ENCODE data around the gene UTP15. TPM values are rescaled to one million over a fixed set of nuclear protein-coding genes. Genes with fewer than 3 reads are reported as not detected.

The UTP15 gene
- total and polyA plus RNA-seq, 2 donors = 8.6 to 16.4 TPM

DNA sequence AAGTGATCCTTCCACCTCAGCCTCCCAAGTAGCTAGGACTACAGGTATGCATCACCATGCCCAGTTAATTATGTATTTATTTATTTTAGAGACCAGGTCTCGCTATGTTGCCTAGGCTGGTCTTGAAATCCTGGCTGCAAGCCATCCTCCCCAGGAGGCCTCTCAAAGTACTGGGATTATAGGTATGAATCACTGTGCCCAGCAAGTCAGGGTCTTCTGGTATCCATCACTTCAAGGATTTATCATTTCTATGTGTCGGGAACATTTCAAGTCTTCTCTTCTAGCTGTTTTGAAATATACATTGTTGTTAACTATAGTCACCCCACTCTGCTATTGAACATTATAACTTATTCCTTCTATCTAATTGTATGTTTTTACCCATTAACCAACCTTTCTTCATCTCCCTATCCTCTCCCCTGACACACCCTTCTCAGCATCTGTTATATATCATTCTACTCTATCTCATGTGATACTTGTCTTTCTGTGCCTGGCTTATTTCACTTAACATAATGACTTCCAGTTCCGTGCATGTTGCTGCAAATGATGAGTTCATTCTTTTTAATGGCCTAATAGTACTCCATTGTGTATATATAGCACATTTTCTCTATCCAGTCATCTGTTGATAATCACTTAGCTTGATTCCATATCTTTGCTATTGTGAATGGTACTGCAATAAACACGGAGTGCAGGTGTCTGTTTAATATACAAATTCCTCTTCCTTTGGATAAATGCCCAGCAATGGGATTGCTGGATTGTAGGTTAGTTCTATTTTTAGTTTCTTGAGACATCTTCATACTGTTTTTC lies 26.4 kb downstream of the UTP15 start:
- Histone ChIP-seq H3K36me3 (ENCODE audit: control insufficient read depth in 2 of 2, insufficient read depth in 2 of 2, low read length in 1 of 2) (no peaks in the 10 kb centered on the region), H3K27ac (ENCODE audit: low read depth in 1 of 2, low read length in 1 of 2) (no peak overlapping the region), H3K4me1 (ENCODE audit: control insufficient read depth in 2 of 2, insufficient read depth in 2 of 2, low read length in 2 of 2) (no peaks in the 10 kb centered on the region), H3K27me3 (ENCODE audit: control insufficient read depth in 2 of 2, insufficient read depth in 1 of 2, low read length in 1 of 2) (no peaks in the 10 kb centered on the region), H3K4me3 (ENCODE audit: low read length in 2 of 2) (no peak overlapping the region), H3K9me3 (ENCODE audit: control insufficient read depth in 2 of 2, insufficient read depth in 1 of 2, low read length in 1 of 2) (no peaks in the 10 kb centered on the region)
- WGBS = 73% methylated on average over 4 of the region's 4 CpGs
- DNase-seq (ENCODE audit: low read depth in 6 of 9, low spot score in 9 of 9) = no peak

DNA sequence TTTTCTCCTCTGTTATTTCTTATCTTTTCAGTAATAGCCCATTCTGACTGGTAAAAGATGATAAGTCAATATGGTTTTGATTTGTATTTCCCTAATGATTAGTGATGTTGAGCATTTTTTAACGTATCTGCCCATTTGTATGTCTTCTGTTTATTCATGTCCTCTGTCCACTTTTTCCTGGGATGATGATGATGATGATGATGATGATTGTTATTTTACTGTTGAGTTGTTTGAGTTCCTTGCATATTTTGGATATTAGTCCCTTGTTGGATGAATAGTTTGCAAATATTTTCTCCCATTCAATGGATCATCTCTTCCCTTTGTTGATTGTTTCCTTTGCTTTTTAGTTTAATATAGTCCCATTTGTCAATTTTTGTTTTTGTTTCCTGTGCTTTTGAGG lies 27.0 kb downstream of the UTP15 start:
- Histone ChIP-seq H3K4me3 (ENCODE audit: low read length in 2 of 2) (no peak overlapping the region), H3K27me3 (ENCODE audit: control insufficient read depth in 2 of 2, insufficient read depth in 1 of 2, low read length in 1 of 2) (no peaks in the 10 kb centered on the region), H3K27ac (ENCODE audit: low read depth in 1 of 2, low read length in 1 of 2) (no peak overlapping the region), H3K9me3 (ENCODE audit: control insufficient read depth in 2 of 2, insufficient read depth in 1 of 2, low read length in 1 of 2) (no peaks in the 10 kb centered on the region), H3K4me1 (ENCODE audit: control insufficient read depth in 2 of 2, insufficient read depth in 2 of 2, low read length in 2 of 2) (no peaks in the 10 kb centered on the region), H3K36me3 (ENCODE audit: control insufficient read depth in 2 of 2, insufficient read depth in 2 of 2, low read length in 1 of 2) (no peaks in the 10 kb centered on the region)
- 94% methylated on average over 1 of the region's 1 CpG for WGBS
- no peak for DNase-seq (ENCODE audit: low read depth in 6 of 9, low spot score in 9 of 9)

DNA sequence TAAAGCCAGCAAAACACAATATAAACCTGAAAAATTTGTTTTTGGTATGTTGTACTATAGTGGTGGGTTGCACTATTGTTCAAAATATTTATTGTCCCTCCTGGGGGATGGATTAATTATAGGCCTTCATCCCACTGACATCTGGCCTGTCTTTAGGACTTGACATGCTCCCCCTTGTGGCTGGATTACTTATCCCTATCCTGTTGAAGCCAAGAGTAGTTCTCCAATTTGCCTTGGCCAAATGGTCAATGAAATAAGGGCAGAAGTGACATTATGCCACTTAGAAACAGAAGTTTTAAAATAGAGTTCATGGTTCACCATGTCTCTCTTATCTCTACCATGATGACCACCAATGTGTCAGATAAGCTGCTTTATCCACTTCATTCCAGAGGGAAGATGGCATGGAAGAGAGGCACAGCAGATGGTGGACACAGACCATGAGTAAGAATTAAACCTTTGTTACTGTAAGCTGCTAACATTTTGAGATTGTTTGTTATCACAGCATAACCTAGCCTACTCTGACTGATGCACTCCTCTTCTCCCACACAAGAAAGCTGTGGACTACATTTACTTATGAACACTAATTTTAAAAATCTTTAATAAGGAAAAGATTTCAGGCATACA lies 31.3 kb downstream of the UTP15 start:
- DNase-seq (ENCODE audit: low read depth in 6 of 9, low spot score in 9 of 9) = peak in 2 of 9 donors; percentile 7 to 19

DNA sequence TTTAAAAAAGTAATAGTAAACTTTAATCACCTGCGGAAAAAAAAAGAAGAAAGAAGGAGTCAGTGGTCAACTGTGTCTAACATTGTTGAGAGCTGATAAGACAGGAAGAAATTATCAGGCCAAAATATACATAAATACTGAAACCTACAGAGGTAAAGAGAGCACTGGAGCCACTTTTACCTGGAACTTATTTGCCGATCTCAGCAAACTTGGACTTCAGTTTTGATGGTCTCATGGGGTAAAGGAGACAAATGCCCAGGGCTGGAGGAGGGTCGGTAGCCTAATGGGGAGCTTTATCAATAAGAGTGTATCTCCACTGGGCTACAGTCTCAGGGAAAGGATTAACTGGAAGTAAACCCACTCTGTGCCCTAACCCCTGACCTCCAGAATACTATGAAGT lies 33.8 kb downstream of the UTP15 start:
- H3K27ac ChIP-seq (ENCODE audit: low read depth in 1 of 2, low read length in 1 of 2) = no peak overlapping the region
- 95% methylated on average over 3 of the region's 3 CpGs for WGBS
- no peak for DNase-seq (ENCODE audit: low read depth in 6 of 9, low spot score in 9 of 9)
- no peak overlapping the region for H3K4me3 ChIP-seq (ENCODE audit: low read length in 2 of 2)
- no peaks in the 10 kb centered on the region for H3K4me1 ChIP-seq (ENCODE audit: control insufficient read depth in 2 of 2, insufficient read depth in 2 of 2, low read length in 2 of 2)
- no peaks in the 10 kb centered on the region for H3K36me3 ChIP-seq (ENCODE audit: control insufficient read depth in 2 of 2, insufficient read depth in 2 of 2, low read length in 1 of 2)
- no peaks in the 10 kb centered on the region for H3K27me3 ChIP-seq (ENCODE audit: control insufficient read depth in 2 of 2, insufficient read depth in 1 of 2, low read length in 1 of 2)
- no peaks in the 10 kb centered on the region for H3K9me3 ChIP-seq (ENCODE audit: control insufficient read depth in 2 of 2, insufficient read depth in 1 of 2, low read length in 1 of 2)

More for the DNA sequence above, 31.3 kb downstream of the UTP15 start:
- Histone ChIP-seq H3K27ac (ENCODE audit: low read depth in 1 of 2, low read length in 1 of 2) (no peak overlapping the region), H3K4me3 (ENCODE audit: low read length in 2 of 2) (no peak overlapping the region), H3K36me3 (ENCODE audit: control insufficient read depth in 2 of 2, insufficient read depth in 2 of 2, low read length in 1 of 2) (no peaks in the 10 kb centered on the region), H3K4me1 (ENCODE audit: control insufficient read depth in 2 of 2, insufficient read depth in 2 of 2, low read length in 2 of 2) (no peaks in the 10 kb centered on the region), H3K27me3 (ENCODE audit: control insufficient read depth in 2 of 2, insufficient read depth in 1 of 2, low read length in 1 of 2) (no peaks in the 10 kb centered on the region), H3K9me3 (ENCODE audit: control insufficient read depth in 2 of 2, insufficient read depth in 1 of 2, low read length in 1 of 2) (no peaks in the 10 kb centered on the region)

DNA sequence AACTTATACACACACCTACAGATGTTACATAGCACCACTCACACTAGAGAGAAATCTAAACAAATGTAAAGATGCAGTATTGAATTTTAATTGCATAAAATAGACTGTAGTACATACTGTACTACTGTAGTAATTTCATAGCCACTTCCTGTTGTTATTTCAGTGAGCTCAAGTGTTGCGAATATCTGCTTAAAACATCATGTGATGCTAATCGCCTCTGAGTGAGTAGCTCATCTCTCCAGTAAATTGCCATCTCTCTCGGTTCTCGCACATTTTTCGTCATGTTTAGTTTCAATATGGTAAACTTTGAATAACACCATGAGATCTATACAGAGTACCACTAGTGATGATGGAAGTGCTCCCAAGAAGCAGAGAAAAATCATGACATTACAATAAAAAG lies 38.5 kb downstream of the UTP15 start:
- Histone ChIP-seq H3K4me1 (ENCODE audit: control insufficient read depth in 2 of 2, insufficient read depth in 2 of 2, low read length in 2 of 2) (no peaks in the 10 kb centered on the region), H3K9me3 (ENCODE audit: control insufficient read depth in 2 of 2, insufficient read depth in 1 of 2, low read length in 1 of 2) (no peaks in the 10 kb centered on the region), H3K36me3 (ENCODE audit: control insufficient read depth in 2 of 2, insufficient read depth in 2 of 2, low read length in 1 of 2) (no peaks in the 10 kb centered on the region), H3K27me3 (ENCODE audit: control insufficient read depth in 2 of 2, insufficient read depth in 1 of 2, low read length in 1 of 2) (no peaks in the 10 kb centered on the region), H3K27ac (ENCODE audit: low read depth in 1 of 2, low read length in 1 of 2) (no peak overlapping the region), H3K4me3 (ENCODE audit: low read length in 2 of 2) (no peak overlapping the region)
- 91% methylated on average over 5 of the region's 5 CpGs for WGBS
- no peak for DNase-seq (ENCODE audit: low read depth in 6 of 9, low spot score in 9 of 9)

DNA sequence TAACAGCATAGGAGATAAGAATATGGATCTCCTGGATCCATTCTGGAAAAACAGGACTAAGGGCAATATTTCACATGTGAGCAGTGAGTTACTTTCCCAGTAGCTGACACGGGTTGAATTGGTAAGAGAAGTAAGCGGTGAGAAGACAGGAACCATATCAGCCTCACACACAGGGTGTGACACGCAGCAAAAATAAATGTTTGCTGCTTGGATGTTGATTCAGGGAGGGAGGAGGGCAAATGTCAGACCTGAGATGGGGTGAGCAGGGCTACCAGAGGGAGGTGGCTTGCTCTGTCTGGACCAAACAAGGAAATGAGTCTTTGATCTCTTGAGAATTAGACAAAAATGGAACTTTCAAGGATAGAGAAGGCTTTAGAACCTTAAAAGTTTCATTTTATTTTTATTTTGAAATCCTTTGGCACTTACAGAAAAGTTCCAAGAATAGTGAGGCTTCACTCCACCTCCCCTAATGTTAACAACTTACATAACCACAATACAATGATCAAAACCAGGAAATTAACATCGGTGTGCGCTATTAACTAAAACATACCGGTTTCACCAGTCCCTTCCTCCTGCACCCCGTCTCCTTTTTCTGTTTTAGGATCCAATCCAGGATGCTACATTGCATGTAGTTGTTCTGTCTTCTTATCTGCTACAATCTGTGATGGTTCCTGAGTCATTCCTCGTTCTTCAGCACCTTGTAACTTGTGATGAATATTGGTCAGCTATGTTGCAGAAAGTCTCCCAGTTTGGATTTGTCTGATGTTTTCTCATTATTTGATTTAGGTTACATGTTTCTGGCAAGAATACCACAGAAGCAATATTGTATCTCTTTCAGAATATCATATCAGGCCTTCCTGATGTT lies 39.9 kb downstream of the UTP15 start:
- DNase-seq (ENCODE audit: low read depth in 6 of 9, low spot score in 9 of 9) = no peak
- WGBS = 95% methylated on average over 8 of the region's 8 CpGs
- Histone ChIP-seq H3K27me3 (ENCODE audit: control insufficient read depth in 2 of 2, insufficient read depth in 1 of 2, low read length in 1 of 2) (no peaks in the 10 kb centered on the region), H3K36me3 (ENCODE audit: control insufficient read depth in 2 of 2, insufficient read depth in 2 of 2, low read length in 1 of 2) (no peaks in the 10 kb centered on the region), H3K9me3 (ENCODE audit: control insufficient read depth in 2 of 2, insufficient read depth in 1 of 2, low read length in 1 of 2) (no peaks in the 10 kb centered on the region), H3K27ac (ENCODE audit: low read depth in 1 of 2, low read length in 1 of 2) (no peak overlapping the region), H3K4me1 (ENCODE audit: control insufficient read depth in 2 of 2, insufficient read depth in 2 of 2, low read length in 2 of 2) (no peaks in the 10 kb centered on the region), H3K4me3 (ENCODE audit: low read length in 2 of 2) (no peak overlapping the region)

DNA sequence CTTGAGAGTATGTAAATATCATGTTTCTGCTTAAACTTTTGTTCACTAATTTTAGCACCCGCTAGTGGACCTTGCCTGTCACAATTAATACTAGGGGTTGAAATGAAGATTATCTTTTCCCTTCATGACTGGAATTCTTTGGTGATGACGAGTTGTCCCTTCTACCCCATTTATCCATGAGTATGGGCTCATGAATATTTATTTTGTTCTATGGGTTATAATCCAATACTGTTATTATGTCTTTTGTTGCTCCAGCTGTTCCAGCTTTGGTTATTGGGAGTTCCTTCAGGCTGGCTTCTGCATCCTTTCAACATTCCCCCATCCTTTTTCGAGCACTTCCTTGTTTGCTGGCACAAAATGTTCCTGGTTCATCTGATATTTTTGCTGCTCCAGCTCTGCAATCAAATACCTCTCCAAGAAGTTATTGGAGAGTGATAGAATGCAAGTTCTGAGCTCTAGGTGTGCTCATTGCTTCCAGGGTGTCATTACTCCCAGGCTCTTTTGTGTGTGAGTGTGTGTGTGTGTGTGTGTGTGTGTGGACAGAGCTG lies 40.7 kb downstream of the UTP15 start:
- Histone ChIP-seq H3K4me1 (ENCODE audit: control insufficient read depth in 2 of 2, insufficient read depth in 2 of 2, low read length in 2 of 2) (no peaks in the 10 kb centered on the region), H3K27me3 (ENCODE audit: control insufficient read depth in 2 of 2, insufficient read depth in 1 of 2, low read length in 1 of 2) (no peaks in the 10 kb centered on the region), H3K36me3 (ENCODE audit: control insufficient read depth in 2 of 2, insufficient read depth in 2 of 2, low read length in 1 of 2) (no peaks in the 10 kb centered on the region), H3K9me3 (ENCODE audit: control insufficient read depth in 2 of 2, insufficient read depth in 1 of 2, low read length in 1 of 2) (no peaks in the 10 kb centered on the region), H3K27ac (ENCODE audit: low read depth in 1 of 2, low read length in 1 of 2) (no peak overlapping the region), H3K4me3 (ENCODE audit: low read length in 2 of 2) (no peak overlapping the region)
- WGBS = 64% methylated on average over 3 of the region's 3 CpGs
- no peak for DNase-seq (ENCODE audit: low read depth in 6 of 9, low spot score in 9 of 9)

DNA sequence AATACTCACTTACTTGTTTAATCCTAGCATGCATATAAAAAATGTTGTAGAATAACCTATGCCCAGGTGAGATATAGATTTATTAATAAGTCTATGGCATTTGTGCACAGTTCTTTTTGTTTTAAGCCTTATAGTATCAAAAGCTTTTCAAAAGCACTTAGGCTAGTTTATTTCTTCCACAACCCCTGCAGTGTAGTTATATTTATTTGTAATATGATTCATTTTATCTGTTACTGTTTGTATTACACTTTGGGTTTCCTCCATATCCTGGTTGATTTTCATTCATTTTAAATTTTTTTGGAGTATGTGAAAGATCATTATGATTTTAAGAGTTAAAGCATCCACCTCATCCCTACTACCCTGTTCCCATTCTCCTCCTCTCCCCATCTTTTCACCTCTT lies 41.7 kb downstream of the UTP15 start:
- no peaks in the 10 kb centered on the region for H3K36me3 ChIP-seq (ENCODE audit: control insufficient read depth in 2 of 2, insufficient read depth in 2 of 2, low read length in 1 of 2)
- H3K4me1 ChIP-seq (ENCODE audit: control insufficient read depth in 2 of 2, insufficient read depth in 2 of 2, low read length in 2 of 2) = no peaks in the 10 kb centered on the region
- H3K4me3 ChIP-seq (ENCODE audit: low read length in 2 of 2) = no peak overlapping the region
- no peaks in the 10 kb centered on the region for H3K9me3 ChIP-seq (ENCODE audit: control insufficient read depth in 2 of 2, insufficient read depth in 1 of 2, low read length in 1 of 2)
- no peak for DNase-seq (ENCODE audit: low read depth in 6 of 9, low spot score in 9 of 9)
- no peak overlapping the region for H3K27ac ChIP-seq (ENCODE audit: low read depth in 1 of 2, low read length in 1 of 2)
- H3K27me3 ChIP-seq (ENCODE audit: control insufficient read depth in 2 of 2, insufficient read depth in 1 of 2, low read length in 1 of 2) = no peaks in the 10 kb centered on the region

DNA sequence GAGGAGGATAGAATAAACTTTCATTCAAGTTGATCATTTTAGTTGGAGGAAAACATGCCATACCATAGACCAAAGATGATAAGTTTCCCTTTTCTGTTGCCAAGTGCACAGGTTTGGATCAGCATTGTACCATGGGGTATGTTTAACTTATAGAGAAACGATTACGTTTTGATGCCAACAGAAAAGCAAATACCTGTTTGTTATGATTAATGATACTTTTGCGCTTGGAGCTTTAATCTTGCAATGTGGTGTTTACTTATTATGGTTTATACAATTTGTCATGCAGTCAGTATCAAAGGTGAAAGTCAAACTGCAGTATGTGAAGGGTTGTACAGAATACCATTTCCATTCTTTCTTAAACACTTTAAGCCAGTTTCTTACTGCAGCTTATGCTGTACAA lies 47.3 kb downstream of the UTP15 start:
- Histone ChIP-seq H3K9me3 (ENCODE audit: control insufficient read depth in 2 of 2, insufficient read depth in 1 of 2, low read length in 1 of 2) (no peaks in the 10 kb centered on the region), H3K4me1 (ENCODE audit: control insufficient read depth in 2 of 2, insufficient read depth in 2 of 2, low read length in 2 of 2) (no peaks in the 10 kb centered on the region), H3K27ac (ENCODE audit: low read depth in 1 of 2, low read length in 1 of 2) (no peak overlapping the region), H3K27me3 (ENCODE audit: control insufficient read depth in 2 of 2, insufficient read depth in 1 of 2, low read length in 1 of 2) (no peaks in the 10 kb centered on the region), H3K36me3 (ENCODE audit: control insufficient read depth in 2 of 2, insufficient read depth in 2 of 2, low read length in 1 of 2) (no peaks in the 10 kb centered on the region), H3K4me3 (ENCODE audit: low read length in 2 of 2) (no peak overlapping the region)
- 92% methylated on average over 3 of the region's 3 CpGs for WGBS
- no peak for DNase-seq (ENCODE audit: low read depth in 6 of 9, low spot score in 9 of 9)
